ENCODE measurements around the gene GRIP1.

Gene GRIP1

GRCh38 chr12:66678338-66679275 lies at the start of gene GRIP1:
TSS of gene GRIP1 (minus strand) at chr12:66679076. CDS start at chr12:66678904, 172 bp downstream.
- no peak for DNase-seq (ENCODE audit: low read depth in 2 of 2, low spot score in 1 of 2)

GRCh38 chr12:66726556-66726955 lies 47.7 kb upstream of the GRIP1 start:
- DNase-seq (ENCODE audit: low read depth in 2 of 2, low spot score in 1 of 2), result no peak

- DNase-seq (ENCODE audit: low read depth in 2 of 2, low spot score in 1 of 2), result no peak
These were observed 46.2 kb upstream of the GRIP1 start for GRCh38 chr12:66725031-66725430.

- no peak for DNase-seq (ENCODE audit: low read depth in 2 of 2, low spot score in 1 of 2)
These were observed 45.7 kb upstream of the GRIP1 start for GRCh38 chr12:66724616-66725015.

- no peak for DNase-seq (ENCODE audit: low read depth in 2 of 2, low spot score in 1 of 2)
These were observed 45.1 kb upstream of the GRIP1 start for GRCh38 chr12:66724026-66724425.

GRCh38 chr12:66719862-66720261 lies 41.0 kb upstream of the GRIP1 start:
- DNase-seq (ENCODE audit: low read depth in 2 of 2, low spot score in 1 of 2), result no peak

GRCh38 chr12:66717036-66717673 lies 38.3 kb upstream of the GRIP1 start:
- no peak for DNase-seq (ENCODE audit: low read depth in 2 of 2, low spot score in 1 of 2)

GRCh38 chr12:66716522-66716921 lies 37.6 kb upstream of the GRIP1 start:
- no peak for DNase-seq (ENCODE audit: low read depth in 2 of 2, low spot score in 1 of 2)

GRCh38 chr12:66714709-66715108 lies 35.8 kb upstream of the GRIP1 start:
- no peak for DNase-seq (ENCODE audit: low read depth in 2 of 2, low spot score in 1 of 2)

- DNase-seq (ENCODE audit: low read depth in 2 of 2, low spot score in 1 of 2), result no peak
These were observed 35.1 kb upstream of the GRIP1 start for GRCh38 chr12:66713984-66714383.

GRCh38 chr12:66709893-66710292 lies 31.0 kb upstream of the GRIP1 start:
- no peak for DNase-seq (ENCODE audit: low read depth in 2 of 2, low spot score in 1 of 2)

- no peak for DNase-seq (ENCODE audit: low read depth in 2 of 2, low spot score in 1 of 2)
These were observed 30.5 kb upstream of the GRIP1 start for GRCh38 chr12:66709457-66709773.

- no peak for DNase-seq (ENCODE audit: low read depth in 2 of 2, low spot score in 1 of 2)
These were observed 30.0 kb upstream of the GRIP1 start for GRCh38 chr12:66708704-66709456.

- no peak for DNase-seq (ENCODE audit: low read depth in 2 of 2, low spot score in 1 of 2)
These were observed 28.3 kb upstream of the GRIP1 start for GRCh38 chr12:66707002-66707697.

- no peak for DNase-seq (ENCODE audit: low read depth in 2 of 2, low spot score in 1 of 2)
These were observed 21.0 kb upstream of the GRIP1 start for GRCh38 chr12:66699738-66700482.

- no peak for DNase-seq (ENCODE audit: low read depth in 2 of 2, low spot score in 1 of 2)
These were observed 19.7 kb upstream of the GRIP1 start for GRCh38 chr12:66698558-66698957.

- DNase-seq (ENCODE audit: low read depth in 2 of 2, low spot score in 1 of 2), result no peak
These were observed 18.5 kb upstream of the GRIP1 start for GRCh38 chr12:66697404-66697803.

GRCh38 chr12:66694666-66695613 lies 16.1 kb upstream of the GRIP1 start:
- no peak for DNase-seq (ENCODE audit: low read depth in 2 of 2, low spot score in 1 of 2)

GRCh38 chr12:66693901-66694513 lies 15.1 kb upstream of the GRIP1 start:
- no peak for DNase-seq (ENCODE audit: low read depth in 2 of 2, low spot score in 1 of 2)

Measured in stimulated activated CD8-positive, alpha-beta memory T cell treated with anti-CD3 and anti-CD28 coated beads, Interleukin-4, amount 100 ng/mL, for 4 hours (primary cell).